GM12872 (cell line): ENCODE results near the gene CAPZB.

Experiments used
- TF ChIP-seq, protein P1 (sequence below): IDR thresholded peaks from 3 replicates; pipeline ENCODE4 v1.5.1; 2011; ENCODE audit warnings: low read depth, mild to moderate bottlenecking, low read length, moderate library complexity; ENCODE audit not compliant: insufficient read depth

The CAPZB gene

DNA sequence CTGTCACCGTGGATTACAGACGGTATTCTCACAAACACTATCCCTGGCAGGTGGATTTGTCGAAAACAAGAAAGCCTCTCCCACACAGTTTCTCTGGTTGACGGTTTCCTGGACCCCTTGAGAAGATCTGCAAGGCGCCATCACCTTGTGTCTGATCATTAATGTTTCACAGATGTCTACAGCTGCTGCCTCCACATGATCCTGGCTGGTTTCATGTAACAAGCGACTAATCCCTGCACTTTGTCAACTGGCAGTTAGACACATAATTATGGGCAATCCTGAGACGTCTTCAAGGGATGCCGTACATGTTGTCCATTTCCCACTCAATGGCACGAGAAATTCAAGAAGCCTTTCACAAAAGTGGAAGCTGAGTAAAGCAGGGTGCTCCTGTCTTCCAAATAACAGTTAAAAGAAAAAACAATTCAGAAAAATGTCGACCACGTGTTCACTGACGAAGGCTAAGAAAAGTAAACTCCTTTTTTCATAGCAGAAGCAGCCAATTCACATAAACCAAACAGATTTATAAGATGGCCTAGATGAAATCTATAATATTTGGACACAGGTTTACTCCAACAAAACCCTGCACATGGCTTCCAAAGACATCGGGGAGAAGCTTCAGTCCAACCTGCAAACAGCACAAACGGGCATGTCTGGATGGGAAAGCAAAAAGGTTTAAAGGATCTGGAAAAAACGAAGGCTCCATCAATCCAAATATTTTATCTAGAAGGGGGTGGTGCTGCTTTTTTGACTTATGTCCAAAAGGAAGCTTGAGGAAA is 52.2 kb downstream of the CAPZB start:
- TF ChIP-seq, protein P1, sequence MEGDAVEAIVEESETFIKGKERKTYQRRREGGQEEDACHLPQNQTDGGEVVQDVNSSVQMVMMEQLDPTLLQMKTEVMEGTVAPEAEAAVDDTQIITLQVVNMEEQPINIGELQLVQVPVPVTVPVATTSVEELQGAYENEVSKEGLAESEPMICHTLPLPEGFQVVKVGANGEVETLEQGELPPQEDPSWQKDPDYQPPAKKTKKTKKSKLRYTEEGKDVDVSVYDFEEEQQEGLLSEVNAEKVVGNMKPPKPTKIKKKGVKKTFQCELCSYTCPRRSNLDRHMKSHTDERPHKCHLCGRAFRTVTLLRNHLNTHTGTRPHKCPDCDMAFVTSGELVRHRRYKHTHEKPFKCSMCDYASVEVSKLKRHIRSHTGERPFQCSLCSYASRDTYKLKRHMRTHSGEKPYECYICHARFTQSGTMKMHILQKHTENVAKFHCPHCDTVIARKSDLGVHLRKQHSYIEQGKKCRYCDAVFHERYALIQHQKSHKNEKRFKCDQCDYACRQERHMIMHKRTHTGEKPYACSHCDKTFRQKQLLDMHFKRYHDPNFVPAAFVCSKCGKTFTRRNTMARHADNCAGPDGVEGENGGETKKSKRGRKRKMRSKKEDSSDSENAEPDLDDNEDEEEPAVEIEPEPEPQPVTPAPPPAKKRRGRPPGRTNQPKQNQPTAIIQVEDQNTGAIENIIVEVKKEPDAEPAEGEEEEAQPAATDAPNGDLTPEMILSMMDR = no peak

DNA sequence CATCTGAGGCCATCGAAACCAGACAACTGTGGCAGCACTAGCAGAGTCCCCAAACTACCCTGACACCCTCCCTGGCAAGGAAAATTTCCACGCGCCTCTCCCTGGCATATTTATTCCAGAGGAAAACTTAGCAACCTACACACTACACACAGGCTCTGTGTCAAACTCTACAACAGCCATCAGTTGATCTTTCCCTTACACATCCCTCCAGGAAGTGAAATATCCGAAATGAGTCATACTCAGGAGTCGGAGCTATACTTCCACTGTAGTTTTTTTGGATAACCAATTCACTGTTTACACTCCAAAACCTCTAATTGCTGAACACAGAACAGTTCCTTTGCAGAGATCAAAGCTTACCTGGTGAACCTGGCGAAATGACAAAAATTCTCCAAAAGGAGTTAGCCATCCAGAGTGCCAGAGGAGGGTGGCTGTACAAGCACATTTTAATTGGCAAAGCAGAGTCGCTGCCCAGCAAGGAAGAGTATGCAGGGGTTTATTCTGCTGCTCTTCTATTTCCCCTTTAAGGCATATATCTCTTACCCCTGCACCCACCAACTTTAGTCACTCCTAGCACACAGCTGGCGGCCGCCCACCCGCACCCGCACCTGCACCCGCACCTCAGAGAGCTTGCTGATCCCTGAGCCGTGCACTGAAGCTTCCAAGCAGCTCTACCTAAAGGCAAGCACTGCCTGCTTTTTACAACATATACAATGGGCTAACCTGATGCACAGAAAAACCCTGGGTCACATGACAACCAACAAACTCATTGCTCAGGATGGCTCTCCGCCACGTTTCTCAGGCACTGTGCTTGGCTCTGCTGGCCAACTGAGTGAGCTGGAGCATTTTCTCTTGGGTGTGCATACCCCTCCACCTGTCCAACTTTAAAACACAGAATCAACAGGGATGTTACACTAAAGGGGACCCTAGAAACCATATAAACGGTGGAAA is 54.9 kb downstream of the CAPZB start:
- TF ChIP-seq, protein P1 = no peak

DNA sequence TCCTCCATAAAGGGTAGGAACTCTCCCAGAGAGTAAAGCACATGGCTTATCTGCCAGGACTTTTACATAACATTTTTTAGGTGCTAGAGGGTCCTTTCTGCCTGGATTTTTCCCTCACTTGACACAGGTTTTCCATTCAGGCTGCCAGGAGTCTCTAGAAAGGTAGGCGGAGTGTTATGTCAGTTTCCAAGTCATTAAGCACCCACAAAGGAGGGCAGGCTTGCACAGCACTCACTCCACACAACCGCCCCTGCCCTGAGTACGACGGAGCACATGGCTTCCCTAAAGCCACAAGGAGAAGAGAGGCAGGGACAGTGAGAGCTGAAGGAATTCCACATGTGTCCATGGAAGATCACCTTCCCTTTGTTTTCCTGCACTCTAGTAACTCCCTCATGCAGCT is 55.7 kb downstream of the CAPZB start:
- TF ChIP-seq, protein P1 = no peak

DNA sequence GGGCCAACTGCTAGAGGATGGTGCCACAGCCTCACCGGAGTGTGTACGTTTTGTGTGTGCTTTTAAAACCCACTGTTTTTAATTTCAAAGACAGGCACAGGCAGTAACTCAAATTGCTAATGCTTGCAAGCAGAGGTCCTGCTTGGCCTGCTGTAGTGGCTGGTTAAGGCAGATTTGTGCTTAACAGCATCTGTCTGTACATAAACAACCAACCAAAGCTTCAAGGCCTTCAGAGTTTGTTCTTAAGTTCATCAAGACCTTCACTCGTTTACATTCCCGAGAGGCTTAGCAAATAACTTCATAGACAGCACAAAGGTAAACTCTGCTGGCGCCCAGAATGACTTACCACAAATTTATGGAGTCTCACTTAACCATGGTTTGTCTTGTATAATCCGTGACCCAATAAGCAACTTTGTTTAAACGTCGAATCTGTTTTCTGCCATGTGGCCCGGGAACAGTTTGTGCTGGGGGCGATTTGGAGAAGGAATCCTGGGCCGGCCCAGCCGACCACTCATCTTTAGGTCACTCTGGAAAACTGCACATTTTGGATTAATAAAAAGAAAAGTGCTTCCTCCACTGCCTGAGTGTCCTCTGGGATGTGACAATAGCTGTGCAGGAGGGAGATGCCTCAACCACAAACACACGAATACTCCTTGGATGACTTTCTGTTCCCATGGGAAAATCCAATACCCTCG is 58.1 kb downstream of the CAPZB start:
- TF ChIP-seq, protein P1 = no peak

DNA sequence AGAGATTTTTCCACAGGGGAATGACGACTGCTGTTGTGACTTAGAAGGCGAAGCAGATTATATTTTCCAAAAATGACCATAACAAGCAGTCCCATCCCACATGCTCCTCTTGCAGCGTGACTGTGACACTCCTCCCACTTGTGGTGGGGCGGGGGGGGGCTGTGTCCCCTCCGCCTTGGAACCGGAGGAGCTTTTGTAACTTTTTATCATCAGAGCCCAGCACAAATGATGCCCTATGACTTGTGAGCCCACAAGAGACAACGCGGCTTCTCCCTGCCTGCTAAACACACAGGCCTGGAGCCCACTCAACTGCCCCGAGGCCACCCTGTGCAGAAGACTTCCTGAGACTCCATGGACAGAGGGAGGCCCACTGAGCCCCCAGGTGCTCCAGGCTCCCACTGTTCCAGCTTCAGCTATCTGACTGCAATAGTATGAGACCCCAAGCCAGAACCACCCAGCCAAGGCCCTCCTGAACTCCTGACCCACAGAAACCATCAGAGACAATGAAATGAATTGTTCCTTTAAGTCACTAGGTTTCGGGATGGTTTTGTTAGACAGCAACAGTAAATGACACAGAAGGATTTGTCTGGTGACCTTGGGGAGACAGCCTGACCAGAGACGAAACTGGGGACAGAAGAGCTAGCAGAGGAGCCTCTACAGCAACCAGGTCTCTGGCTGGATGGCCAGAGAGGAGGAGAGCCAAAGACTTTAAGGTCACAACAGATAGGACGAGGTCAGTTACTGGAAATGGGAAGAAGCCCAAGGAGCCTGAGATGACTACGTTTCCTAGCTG is 58.8 kb downstream of the CAPZB start:
- TF ChIP-seq, protein P1 = no peak

DNA sequence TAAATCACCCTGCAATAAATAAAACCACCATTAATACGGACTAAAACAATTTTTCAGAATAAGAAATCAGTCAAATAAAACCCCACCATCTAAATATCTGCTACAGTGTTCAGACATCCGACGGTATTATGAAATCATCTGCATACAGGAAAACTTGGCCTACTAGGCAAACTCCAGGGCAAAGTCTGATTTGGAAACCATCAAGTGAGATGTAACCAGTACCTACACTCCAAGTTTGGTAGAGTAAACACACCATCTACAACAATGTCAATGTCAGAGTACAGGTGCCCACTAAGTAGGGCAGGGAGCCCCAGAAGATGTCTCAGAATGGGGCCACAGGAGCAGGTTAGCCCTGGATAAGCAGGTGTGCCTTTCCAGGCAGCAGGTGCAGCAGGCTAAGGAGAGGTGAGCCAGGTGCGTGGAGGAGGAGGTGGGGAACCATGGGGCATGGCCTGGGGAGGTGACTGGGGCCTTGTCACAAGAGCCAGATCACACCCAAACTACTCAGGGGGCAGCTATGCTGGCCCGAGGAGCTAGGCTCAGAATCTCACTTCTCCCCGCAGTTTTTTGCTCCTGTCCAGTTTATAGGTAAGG is 59.6 kb downstream of the CAPZB start:
- TF ChIP-seq, protein P1 = no peak
